Ishikawa (cell line): ENCODE data around the gene AKAP8L.

Source experiments
- RAD21 ChIP-seq: IDR thresholded peaks from 2 replicates; pipeline ENCODE4 v1.6.1; 2012; ENCODE audit warnings: low read depth
- TAF1 ChIP-seq: IDR thresholded peaks from 2 replicates; pipeline ENCODE4 v1.6.1; 2012; ENCODE audit warnings: low read depth, mild to moderate bottlenecking
- TCF12 ChIP-seq: IDR thresholded peaks from 2 replicates; pipeline ENCODE4 v1.6.1; 2012; ENCODE audit warnings: low read depth
- TF ChIP-seq, protein P1 (sequence below): IDR thresholded peaks from 2 replicates; pipeline ENCODE4 v1.6.1; 2012

DNA sequence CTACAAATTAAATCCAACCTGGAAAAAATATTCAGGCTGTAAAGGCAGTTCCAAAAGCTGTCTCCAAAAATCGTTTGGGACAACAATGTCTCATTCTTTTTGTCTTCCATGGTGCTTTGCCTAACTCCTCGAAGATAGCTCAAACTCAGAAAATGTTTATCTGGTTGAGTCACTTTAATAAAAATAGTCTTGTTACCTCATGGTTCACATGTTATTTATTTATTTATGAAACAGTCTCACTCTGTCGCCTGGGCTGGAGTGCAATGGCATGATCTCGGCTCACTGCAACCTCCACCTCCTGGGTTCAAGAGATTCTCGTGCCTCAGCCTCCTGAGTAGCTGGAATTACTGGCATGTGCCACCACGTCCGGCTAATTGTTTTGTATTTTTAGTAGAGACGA, 81.6 kb downstream of the AKAP8L start:
- TF ChIP-seq TCF12 (no peak), TAF1 (no peak), RAD21 (no peak)
- TF ChIP-seq, protein P1, sequence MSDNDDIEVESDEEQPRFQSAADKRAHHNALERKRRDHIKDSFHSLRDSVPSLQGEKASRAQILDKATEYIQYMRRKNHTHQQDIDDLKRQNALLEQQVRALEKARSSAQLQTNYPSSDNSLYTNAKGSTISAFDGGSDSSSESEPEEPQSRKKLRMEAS = no peak
